HCT116 (cell line): ENCODE results near the gene CAMK1D. TPM values are rescaled to one million over a fixed set of nuclear protein-coding genes. Genes with fewer than 3 reads are reported as not detected.

Experiments
- ATAC-seq: fragments of 200-7000 bp; cut with Tn5 transposase; 2 replicates; pipeline ENCODE4 v1.9.1; 2020; ENCODE audit warnings: mild to moderate bottlenecking, moderate library complexity
- BruUV-seq: library from RNA; stranded (reverse); fragments of 400-500 nt; replicated peaks from 2 replicates; lab custom pipeline; 2021; lab: Mats Ljungman, UMichigan
- CTCF ChIA-PET: fragments of 300-600 bp; sonication (Branson Sonifier 250); formaldehyde crosslinking; loops from one replicate; lab custom pipeline; 2021; ENCODE audit warnings: antibody characterized with exemption; lab: Charles Lee
- POLR2A ChIA-PET: fragments of 300-600, 350-600 bp; sonication (Branson Sonifier 250); formaldehyde crosslinking; loops from one replicate; lab custom pipeline; 2021; ENCODE audit warnings: antibody characterized with exemption; lab: Charles Lee
- RAD21 ChIA-PET, 2 experiments: fragments of 300-600 bp; sonication (Branson Sonifier 250); formaldehyde crosslinking; loops; one replicate each; lab custom pipeline; 2023; ENCODE audit warnings: low total read pairs in 2 of 2; ENCODE audit not compliant: uncharacterized antibody in 2 of 2, unreplicated experiment in 2 of 2, low non-redundant PET in 1 of 2; lab: Charles Lee
- DNase-seq: peaks from one replicate; pipeline ENCODE4 v3.0.0-alpha.2; 2010; ENCODE audit warnings: low read depth, low spot score
- H2AFZ ChIP-seq: fragments of 200-600 bp; shearing (Covaris generic), sonication (generic); 2 replicates; pipeline ENCODE4 v1.6.1; 2017; ENCODE audit warnings: low read depth, mixed run types, mixed read lengths, antibody characterized with exemption, low read length; ENCODE audit not compliant: poor library complexity, severe bottlenecking
- H3K27ac ChIP-seq: 2 replicates; pipeline ENCODE4 v1.5.1; 2012; ENCODE audit warnings: low read depth, low read length
- H3K27me3 ChIP-seq: fragments of 200-600 bp; sonication (generic); 2 replicates; pipeline ENCODE4 v1.6.1; 2016; ENCODE audit warnings: mixed run types, low read length, mixed read lengths; ENCODE audit not compliant: insufficient read depth
- H3K36me3 ChIP-seq, 2 experiments: fragments of 200-500 bp in 1 of 2; fragments of 200-600 bp in 1 of 2; sonication (Bioruptor generic) in 1 of 2; sonication (generic) in 1 of 2; 2 replicates each; pipeline versions ENCODE4 v1.5.1 to v1.6.1; 2014 to 2016; ENCODE audit warnings: low read length in 2 of 2, inconsistent platforms in 1 of 2, mixed read lengths in 1 of 2, mixed run types in 1 of 2; ENCODE audit not compliant: insufficient read depth in 2 of 2, control insufficient read depth in 1 of 2
- H3K4me1 ChIP-seq, 2 experiments: fragments of 200-600 bp in 1 of 2; sonication (generic) in 1 of 2; 2 replicates each; pipeline versions ENCODE4 v1.5.1 to v1.6.1; 2012 to 2017; ENCODE audit warnings: low read length in 2 of 2, inconsistent platforms in 1 of 2, mild to moderate bottlenecking in 1 of 2, mixed read lengths in 1 of 2, mixed run types in 1 of 2, moderate library complexity in 1 of 2; ENCODE audit not compliant: insufficient read depth in 2 of 2, control insufficient read depth in 1 of 2
- H3K4me2 ChIP-seq: fragments of 200-600 bp; sonication (generic); 2 replicates; pipeline ENCODE4 v1.6.1; 2017; ENCODE audit warnings: mixed run types, low read length, mixed read lengths
- H3K4me3 ChIP-seq, 2 experiments: fragments of 200-600 bp in 1 of 2; sonication (generic) in 1 of 2; replicated peaks in 1 of 2; 2 replicates each; pipeline ENCODE4 v1.5.1; 2011 to 2016; ENCODE audit warnings: low read length in 2 of 2, control low read depth in 1 of 2, low read depth in 1 of 2, mild to moderate bottlenecking in 1 of 2, mixed read lengths in 1 of 2, mixed run types in 1 of 2
- H3K79me2 ChIP-seq: fragments of 200-600 bp; sonication (generic); 2 replicates; pipeline ENCODE4 v1.6.1; 2017; ENCODE audit warnings: mild to moderate bottlenecking, mixed run types, low read length, moderate library complexity, mixed read lengths; ENCODE audit not compliant: insufficient read depth
- H3K9ac ChIP-seq: fragments of 200-600 bp; sonication (generic); 2 replicates; pipeline ENCODE4 v1.6.1; 2016; ENCODE audit warnings: low read length, mixed read lengths
- H3K9me2 ChIP-seq: fragments of 200-600 bp; sonication (generic), shearing (Covaris generic); 2 replicates; pipeline ENCODE4 v1.6.1; 2017; ENCODE audit warnings: mixed run types, mild to moderate bottlenecking, moderate library complexity; ENCODE audit not compliant: insufficient read depth
- H3K9me3 ChIP-seq, 2 experiments: fragments of 200-500 bp in 1 of 2; fragments of 200-600 bp in 1 of 2; sonication (Bioruptor generic) in 1 of 2; sonication (generic) in 1 of 2; 2 replicates each; pipeline ENCODE4 v1.6.1; 2014 to 2017; ENCODE audit warnings: low read length in 2 of 2, mixed read lengths in 2 of 2, inconsistent platforms in 1 of 2, low read depth in 1 of 2, mild to moderate bottlenecking in 1 of 2, mixed run types in 1 of 2, moderate library complexity in 1 of 2; ENCODE audit not compliant: control insufficient read depth in 1 of 2, insufficient read depth in 1 of 2
- H4K20me1 ChIP-seq: fragments of 200-600 bp; sonication (generic), shearing (Covaris generic); 2 replicates; pipeline ENCODE4 v1.6.1; 2017; ENCODE audit warnings: mixed run types, mild to moderate bottlenecking, moderate library complexity; ENCODE audit not compliant: insufficient read depth
- CBX3 ChIP-seq: IDR thresholded peaks from 2 replicates; pipeline ENCODE4 v1.6.1; 2012; ENCODE audit warnings: low read depth
- EZH2phosphoT487 ChIP-seq: fragments of 200-600 bp; IDR thresholded peaks from 2 replicates; pipeline ENCODE4 v1.6.1; 2018; ENCODE audit warnings: antibody characterized with exemption, borderline replicate concordance
- POLR2A ChIP-seq: IDR thresholded peaks from 2 replicates; pipeline ENCODE4 v1.7.0; 2011; ENCODE audit warnings: borderline replicate concordance; ENCODE audit not compliant: insufficient read depth, insufficient read length; ENCODE audit errors: extremely low read depth
- intact Hi-C: fragments of 100-400 bp; cut with micrococcal nuclease; formaldehyde crosslinking; loops from 2 replicates; pipeline ENCODE4 v1.10.0; 2022
- total RNA-seq: library from RNA; stranded (reverse); gene quantifications from one replicate; pipeline ENCODE4 v1.2.1, GENCODE V29; 2021; ENCODE audit not compliant: unreplicated experiment
- TF ChIP-seq, protein P1 (sequence below): IDR thresholded peaks from 2 replicates; pipeline ENCODE4 v1.6.1; 2011; ENCODE audit warnings: mild to moderate bottlenecking, low read length, moderate library complexity; ENCODE audit not compliant: insufficient replicate concordance; ENCODE audit errors: extremely low read depth
- TF ChIP-seq, protein P2 (sequence below): IDR thresholded peaks from 2 replicates; pipeline ENCODE4 v1.6.1; 2012; ENCODE audit warnings: low read depth

The CAMK1D gene
- total RNA-seq, 1 experiment from 2014 or later, result 9.6 TPM

DNA sequence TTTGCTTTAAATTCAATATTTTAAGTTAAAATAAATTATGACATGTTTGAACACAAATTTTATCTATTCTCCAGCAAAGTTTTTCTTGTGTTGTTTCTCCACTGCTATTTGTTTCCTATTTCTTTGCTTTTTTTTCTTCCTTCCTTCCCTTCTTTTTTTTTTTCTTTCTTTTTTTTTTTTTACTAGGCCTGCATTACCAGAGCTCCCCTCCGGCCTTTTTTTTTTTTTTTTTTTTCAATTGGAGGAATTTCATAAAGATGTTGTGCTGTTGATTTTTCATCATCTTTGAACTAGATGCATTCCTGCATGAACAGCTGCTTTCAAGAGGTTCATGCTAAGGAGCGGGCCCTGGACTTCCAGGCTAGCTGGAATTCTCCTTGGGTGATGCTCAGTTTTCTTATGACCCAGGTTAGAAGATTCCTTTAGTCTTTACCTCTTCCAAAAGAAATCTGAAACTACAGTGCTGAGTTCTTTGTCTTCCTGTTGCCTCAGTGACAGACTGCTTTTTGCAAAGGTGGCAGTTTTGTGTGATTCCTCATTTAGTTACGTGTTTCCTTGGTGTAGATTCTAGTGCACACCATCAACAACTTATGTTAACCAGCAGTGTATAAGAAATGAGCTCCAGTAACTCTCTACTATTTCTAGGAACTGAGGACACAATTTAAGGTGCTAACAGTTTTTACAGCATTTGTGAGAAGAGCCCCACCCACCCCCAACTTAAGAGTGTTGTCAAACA lies 4.8 kb upstream of the CAMK1D start:
- TF ChIP-seq EZH2phosphoT487 (no peak), POLR2A (no peak), CBX3 (no peak)
- TF ChIP-seq, protein P1, sequence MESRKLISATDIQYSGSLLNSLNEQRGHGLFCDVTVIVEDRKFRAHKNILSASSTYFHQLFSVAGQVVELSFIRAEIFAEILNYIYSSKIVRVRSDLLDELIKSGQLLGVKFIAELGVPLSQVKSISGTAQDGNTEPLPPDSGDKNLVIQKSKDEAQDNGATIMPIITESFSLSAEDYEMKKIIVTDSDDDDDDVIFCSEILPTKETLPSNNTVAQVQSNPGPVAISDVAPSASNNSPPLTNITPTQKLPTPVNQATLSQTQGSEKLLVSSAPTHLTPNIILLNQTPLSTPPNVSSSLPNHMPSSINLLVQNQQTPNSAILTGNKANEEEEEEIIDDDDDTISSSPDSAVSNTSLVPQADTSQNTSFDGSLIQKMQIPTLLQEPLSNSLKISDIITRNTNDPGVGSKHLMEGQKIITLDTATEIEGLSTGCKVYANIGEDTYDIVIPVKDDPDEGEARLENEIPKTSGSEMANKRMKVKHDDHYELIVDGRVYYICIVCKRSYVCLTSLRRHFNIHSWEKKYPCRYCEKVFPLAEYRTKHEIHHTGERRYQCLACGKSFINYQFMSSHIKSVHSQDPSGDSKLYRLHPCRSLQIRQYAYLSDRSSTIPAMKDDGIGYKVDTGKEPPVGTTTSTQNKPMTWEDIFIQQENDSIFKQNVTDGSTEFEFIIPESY, result no peak
- TF ChIP-seq, protein P2, sequence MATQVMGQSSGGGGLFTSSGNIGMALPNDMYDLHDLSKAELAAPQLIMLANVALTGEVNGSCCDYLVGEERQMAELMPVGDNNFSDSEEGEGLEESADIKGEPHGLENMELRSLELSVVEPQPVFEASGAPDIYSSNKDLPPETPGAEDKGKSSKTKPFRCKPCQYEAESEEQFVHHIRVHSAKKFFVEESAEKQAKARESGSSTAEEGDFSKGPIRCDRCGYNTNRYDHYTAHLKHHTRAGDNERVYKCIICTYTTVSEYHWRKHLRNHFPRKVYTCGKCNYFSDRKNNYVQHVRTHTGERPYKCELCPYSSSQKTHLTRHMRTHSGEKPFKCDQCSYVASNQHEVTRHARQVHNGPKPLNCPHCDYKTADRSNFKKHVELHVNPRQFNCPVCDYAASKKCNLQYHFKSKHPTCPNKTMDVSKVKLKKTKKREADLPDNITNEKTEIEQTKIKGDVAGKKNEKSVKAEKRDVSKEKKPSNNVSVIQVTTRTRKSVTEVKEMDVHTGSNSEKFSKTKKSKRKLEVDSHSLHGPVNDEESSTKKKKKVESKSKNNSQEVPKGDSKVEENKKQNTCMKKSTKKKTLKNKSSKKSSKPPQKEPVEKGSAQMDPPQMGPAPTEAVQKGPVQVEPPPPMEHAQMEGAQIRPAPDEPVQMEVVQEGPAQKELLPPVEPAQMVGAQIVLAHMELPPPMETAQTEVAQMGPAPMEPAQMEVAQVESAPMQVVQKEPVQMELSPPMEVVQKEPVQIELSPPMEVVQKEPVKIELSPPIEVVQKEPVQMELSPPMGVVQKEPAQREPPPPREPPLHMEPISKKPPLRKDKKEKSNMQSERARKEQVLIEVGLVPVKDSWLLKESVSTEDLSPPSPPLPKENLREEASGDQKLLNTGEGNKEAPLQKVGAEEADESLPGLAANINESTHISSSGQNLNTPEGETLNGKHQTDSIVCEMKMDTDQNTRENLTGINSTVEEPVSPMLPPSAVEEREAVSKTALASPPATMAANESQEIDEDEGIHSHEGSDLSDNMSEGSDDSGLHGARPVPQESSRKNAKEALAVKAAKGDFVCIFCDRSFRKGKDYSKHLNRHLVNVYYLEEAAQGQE, result no peak
- Histone ChIP-seq H3K9me3 (no peaks in the 10 kb centered on the region), H3K36me3 (no peaks in the 10 kb centered on the region), H2AFZ (no peak overlapping the region), H3K27me3 (no peaks in the 10 kb centered on the region), H3K9ac (no peak overlapping the region), H3K27ac (no peak overlapping the region), H3K9me2 (no peaks in the 10 kb centered on the region), H3K4me3 (no peak overlapping the region), H4K20me1 (no peaks in the 10 kb centered on the region), H3K79me2 (no peaks in the 10 kb centered on the region), H3K4me1 (peaks cover 2 to 5% of the 10 kb centered on the region in 2 experiments; a peak in 3 of 4 replicates), H3K4me2 (no peak overlapping the region)
- CTCF ChIA-PET, result no interaction called here
- POLR2A ChIA-PET, result no interaction called here
- ATAC-seq (no peak), DNase-seq (no peak)
- RAD21 ChIA-PET, result interaction anchor here in 1 of 2 experiments (0.7 kb wide), 1 partner anchor 312 kb away, joined by 5 read pairs; no protein-coding TSS in a partner anchor
- intact Hi-C loops, result loop anchor here (5.0 to 10.0 kb wide), 2 partner anchors 70 to 363 kb away; no protein-coding TSS in a partner anchor
- no TSS peak for BruUV-seq
